ENCODE data around the gene COG5.

GRCh38 chr7:107291434-107291833 is 272.3 kb downstream of the COG5 start:
- TF ChIP-seq ZNF274 (IDR thresholded peaks at IDR 0.05; ENCODE audit: low read depth, low read length) (no peak), YY1 (IDR thresholded peaks at IDR 0.05; ENCODE audit: insufficient read depth, insufficient read length) (no peak), SUZ12 (IDR thresholded peaks at IDR 0.05; ENCODE audit: extremely low read depth, insufficient read depth, insufficient read length) (no peak)

Data from NT2/D1 (cell line).